Right ventricle myocardium inferior (tissue), 1 donor: Measurements from ENCODE around the gene SDF2. TPM values are rescaled to one million over a fixed set of nuclear protein-coding genes. Genes with fewer than 3 reads are reported as not detected.
"Not testable (repeated sequence)": the region's sequence is repeated elsewhere in the genome, so short reads cannot be mapped to it uniquely, and the experiment has no call there.

Source experiments
- ATAC-seq: fragments of 200-7000 bp; cut with Tn5 transposase; one replicate; pipeline ENCODE4 v1.9.1; 2020; ENCODE audit warnings: mild to moderate bottlenecking, moderate library complexity
- DNase-seq: peaks from one replicate; pipeline ENCODE4 v3.0.0; 2021; ENCODE audit errors: missing footprints
- intact Hi-C: fragments of 100-400 bp; cut with DNase I; formaldehyde crosslinking; loops from one replicate; pipeline ENCODE4 v1.11.0; 2022
- total RNA-seq: library from RNA; stranded (reverse); fragmentation: NEBNext Ultra II Directional; extraction: Animal tissue kit (Norgen Biotek cat#: 25700); gene quantifications from one replicate; pipeline ENCODE4 v1.2.1, GENCODE V29; 2021
- donor health status: DM: no; HTN: yes; CAD: no; lungs with severe emphysema.

Gene SDF2
- total RNA-seq, 1 donor from 2014 or later, result 31.5 TPM

GRCh38 chr17:28610376-28610775 is 51.3 kb downstream of the SDF2 start:
- no peak for DNase-seq
- intact Hi-C loops, result no loop called here
- ATAC-seq, result no peak

- ATAC-seq, DNase-seq, intact Hi-C loops: not testable (repeated sequence)
Measured at GRCh38 chr17:28604031-28604430, 57.7 kb downstream of the SDF2 start.

GRCh38 chr17:28599311-28600184 is 62.2 kb downstream of the SDF2 start:
- ATAC-seq (peak; percentile 59), DNase-seq (peak; percentile 77)
- intact Hi-C loops, result loop anchor here (5.0 kb wide), 1 partner anchor 47 kb away; the partner anchor contains the start of gene UNC119

- ATAC-seq (peak; percentile 100), DNase-seq (peak; percentile 97)
- intact Hi-C loops, result loop anchor here (5.0 kb wide), 1 partner anchor 47 kb away; the partner anchor contains the start of gene UNC119
Measured at GRCh38 chr17:28598799-28599310, 62.9 kb downstream of the SDF2 start, which contains the start of gene SPAG5. Gene SPAG5 (minus strand): TSS chr17:28599025. CDS start chr17:28598946, 79 bp downstream.

- intact Hi-C loops, result loop anchor here (5.0 kb wide), 1 partner anchor 46 kb away; the partner anchor contains the start of gene UNC119
- no peak for ATAC-seq
- no peak for DNase-seq
Measured at GRCh38 chr17:28598389-28598788, 63.3 kb downstream of the SDF2 start.

Other genes with a start within 250 kb of the SDF2 start
- gene SLC13A2, start 188.3 kb downstream of the SDF2 start, total RNA-seq, result not detected
- not detected for gene FOXN1, start 155.6 kb downstream of the SDF2 start, total RNA-seq
- 22.2 TPM for gene UNC119, start 109.3 kb downstream of the SDF2 start, total RNA-seq
- gene PIGS, start 90.4 kb downstream of the SDF2 start, total RNA-seq, result 41.1 TPM
- gene ALDOC, start 85.0 kb downstream of the SDF2 start, total RNA-seq, result 396 TPM
- 1.6 TPM for gene SPAG5, start 62.9 kb downstream of the SDF2 start, total RNA-seq
- 5.0 TPM for gene RSKR, start 47.7 kb downstream of the SDF2 start, total RNA-seq
- 78.6 TPM for gene BLTP2, start 16.7 kb downstream of the SDF2 start, total RNA-seq
- 41.0 TPM for gene SUPT6H, start 299 bp upstream of the SDF2 start, total RNA-seq
- gene PROCA1, start 50.0 kb upstream of the SDF2 start, total RNA-seq, result 0.73 TPM
- gene RAB34, start 56.0 kb upstream of the SDF2 start, total RNA-seq, result 16.2 TPM
- 945 TPM for gene RPL23A, start 58.1 kb upstream of the SDF2 start, total RNA-seq
- gene TLCD1, start 64.3 kb upstream of the SDF2 start, total RNA-seq, result 2.4 TPM
- gene NEK8, start 66.9 kb upstream of the SDF2 start, total RNA-seq, result 0.60 TPM
- 3.8 TPM for gene TRAF4, start 82.1 kb upstream of the SDF2 start, total RNA-seq
- 16.9 TPM for gene FAM222B, start 180.9 kb upstream of the SDF2 start, total RNA-seq
- 37.2 TPM for gene ERAL1, start 193.1 kb upstream of the SDF2 start, total RNA-seq
- 118 TPM for gene FLOT2, start 235.8 kb upstream of the SDF2 start, total RNA-seq
- gene DHRS13, start 241.2 kb upstream of the SDF2 start, total RNA-seq, result 3.0 TPM